Heart left ventricle (tissue), 16 donors: Measurements from ENCODE around the gene CRABP1. TPM values are rescaled to one million over a fixed set of nuclear protein-coding genes. Genes with fewer than 3 reads are reported as not detected.

Experiments used
- ATAC-seq, 4 donors: fragments of 200-7000 bp; cut with Tn5 transposase; one replicate each; pipeline ENCODE4 v1.9.1; 2020 to 2022; ENCODE audit warnings: moderate library complexity in 4 of 4, mild to moderate bottlenecking in 3 of 4, moderate number of reproducible peaks in 1 of 4
- DNase-seq, 5 donors: peaks; one replicate each; pipeline ENCODE4 v3.0.0-alpha.2; 2020
- H3K27ac ChIP-seq, 12 donors: fragments of 200-600 bp; sonication (generic) in 4 of 12; one replicate each; pipeline versions ENCODE4 v1.5.0 to v1.8.0; 2016 to 2022; ENCODE audit warnings: mild to moderate bottlenecking in 2 of 12
- H3K27me3 ChIP-seq, 9 donors: fragments of 200-600 bp; sonication (generic) in 2 of 9; one replicate each; pipeline versions ENCODE4 v1.5.1 to v1.8.0; 2016 to 2022; ENCODE audit warnings: mild to moderate bottlenecking in 3 of 9
- H3K36me3 ChIP-seq, 9 donors: fragments of 200-600 bp; sonication (generic) in 2 of 9; one replicate each; pipeline versions ENCODE4 v1.5.0 to v1.8.0; 2018 to 2022; ENCODE audit warnings: mild to moderate bottlenecking in 2 of 9
- H3K4me1 ChIP-seq, 12 donors: fragments of 200-600 bp; sonication (generic) in 4 of 12; one replicate each; pipeline versions ENCODE4 v1.5.0 to v1.8.0; 2016 to 2022; ENCODE audit warnings: mild to moderate bottlenecking in 3 of 12
- H3K4me3 ChIP-seq, 12 donors: fragments of 200-600 bp; sonication (generic) in 4 of 12; one replicate each; pipeline versions ENCODE4 v1.5.0 to v1.8.0; 2017 to 2022; ENCODE audit warnings: mild to moderate bottlenecking in 9 of 12, moderate library complexity in 4 of 12
- H3K9me3 ChIP-seq, 12 donors: fragments of 200-600 bp; sonication (generic) in 4 of 12; one replicate each; pipeline versions ENCODE4 v1.5.0 to v1.8.0; 2016 to 2022; ENCODE audit warnings: mild to moderate bottlenecking in 1 of 12
- CTCF ChIP-seq, 12 donors: fragments of 200-600 bp; sonication (generic) in 4 of 12; IDR thresholded peaks; one replicate each; pipeline versions ENCODE4 v1.5.0 to v1.8.0; 2018 to 2022; ENCODE audit warnings: antibody characterized with exemption in 12 of 12, mild to moderate bottlenecking in 5 of 12
- POLR2A ChIP-seq, 2 donors: fragments of 450-650 bp; IDR thresholded peaks; one replicate each; pipeline ENCODE4 v1.6.1; 2017; ENCODE audit warnings: antibody characterized with exemption in 2 of 2, mild to moderate bottlenecking in 2 of 2, moderate library complexity in 2 of 2
- WGBS, 4 donors: extraction: QIAGEN DNeasy Blood & Tissue Kit in 2 of 4; methylation state at CpG; one replicate each; pipeline versions ENCODE4 v1.1.5 to v1.1.7; 2013 to 2018; 5-methylcytosine and 5-hydroxymethylcytosine counted together
- intact Hi-C, 10 donors: fragments of 100-400 bp; cut with DNase I; formaldehyde crosslinking; loops; one replicate each; pipeline versions ENCODE4 v1.11.1 to v1.14.2; 2022
- polyA plus RNA-seq, 2 donors: library from polyadenylated mRNA; stranded (reverse); fragments of 200-250 nt; gene quantifications; one replicate each; pipeline ENCODE4 v1.2.3, GENCODE V29; 2013
- total RNA-seq, 9 donors: library from RNA; depleted of rRNA in 2 of 9; stranded (reverse); fragments of >200 nt in 2 of 9; fragmentation: NEBNext Ultra II Directional in 3 of 9; extraction: Animal tissue kit (Norgen Biotek cat#: 25700) in 3 of 9; gene quantifications; one replicate each; pipeline versions ENCODE4 v1.1.0 to v1.2.4, GENCODE V29; 2016 to 2023
- donor health status: ischemic (EF 13 %, LVEDD 7.1; RV severe dilation, severe dysfunction).
- donor health status: healthy with polysubstance abuse.
- donor health status: DM: no; HTN: yes; CAD: no.
- donor health status: DM: no; HTN: no; CAD: no.
- donor health status: ischemic (EF 25% LVEDD 6.9; RV normal size, moderate dysfunction).
- donor health status: ischemic (EF 25% LVEDD 5.7; RV mildly dilated, moderate dysfunction).
- donor health status: healthy.
- donor health status: DM: yes; HTN: yes; CAD: no.
- donor health status: ischemic (EF 35%, LVEDD 5.7; RV mildly dilated, moderate dysfunction).
- donor health status: nonischemic (EF 11% LVEDD 7.7; RV severe dilation, severe dysfunction).
- donor health status: DM: yes; HTN: yes; CAD: no.
- donor health status: PGD.
- donor health status: ischemic (EF 29% LVEDD 5.4; RV normal size, mild dysfunction).
- donor health status: nonischemic (EF 23%, LVEDD 6.1; RV moderate dilation, normal function).

The CRABP1 gene
- total and polyA plus RNA-seq, 11 donors: 0.46 TPM; not detected in 10

GRCh38 chr15:78368651-78369050, 28.5 kb downstream of the CRABP1 start:
- intact Hi-C loops: no loop called here

GRCh38 chr15:78369161-78369560, 29.0 kb downstream of the CRABP1 start:
- peak; percentile 91 to 96 (median 95) for ATAC-seq
- peak in 3 of 5 donors; percentile 29 to 67 (median 67) for DNase-seq
- TF ChIP-seq POLR2A (IDR thresholded peaks at IDR 0.05) (no peak), CTCF (IDR thresholded peaks at IDR 0.05) (no peak)

More at GRCh38 chr15:78368651-78369050, 28.5 kb downstream of the CRABP1 start:
- 11 to 43% (median 29%) methylated on average over 5 of the region's 5 CpGs for WGBS, 4 donors
- no peaks in the 10 kb centered on the region for H3K27me3 ChIP-seq
- no peak for ATAC-seq
- no peak for DNase-seq
- no peak overlapping the region for H3K4me3 ChIP-seq
- H3K27ac ChIP-seq: no peak overlapping the region
- H3K9me3 ChIP-seq: no peaks in the 10 kb centered on the region
- no peak for TF ChIP-seq POLR2A (IDR thresholded peaks at IDR 0.05)
- no peak for TF ChIP-seq CTCF (IDR thresholded peaks at IDR 0.05)
- peaks cover 0 to 10% (median 0%) of the 10 kb centered on the region in 12 donors for H3K4me1 ChIP-seq
- H3K36me3 ChIP-seq: no peaks in the 10 kb centered on the region

GRCh38 chr15:78370013-78370412, 29.9 kb downstream of the CRABP1 start:
- intact Hi-C loops: no loop called here
- H3K4me1 ChIP-seq: peaks cover 0 to 10% (median 0%) of the 10 kb centered on the region in 12 donors
- ATAC-seq (no peak), DNase-seq (no peak)
- no peaks in the 10 kb centered on the region for H3K9me3 ChIP-seq
- H3K4me3 ChIP-seq: no peak overlapping the region
- H3K27me3 ChIP-seq: no peaks in the 10 kb centered on the region
- TF ChIP-seq POLR2A (IDR thresholded peaks at IDR 0.05) (no peak), CTCF (IDR thresholded peaks at IDR 0.05) (no peak)
- H3K27ac ChIP-seq: peak overlapping the region in 2 of 12 donors; percentile 39 to 55
- 57 to 67% (median 66%) methylated on average over 6 of the region's 6 CpGs for WGBS, 4 donors
- no peaks in the 10 kb centered on the region for H3K36me3 ChIP-seq

More at GRCh38 chr15:78369161-78369560, 29.0 kb downstream of the CRABP1 start:
- Histone ChIP-seq H3K4me3 (no peak overlapping the region), H3K9me3 (no peaks in the 10 kb centered on the region), H3K4me1 (peaks cover 0 to 10% (median 0%) of the 10 kb centered on the region in 12 donors), H3K27me3 (no peaks in the 10 kb centered on the region), H3K27ac (peak overlapping the region in 6 of 12 donors; percentile 9 to 57 (median 42)), H3K36me3 (no peaks in the 10 kb centered on the region)
- 47 to 62% (median 51%) methylated on average over 3 of the region's 3 CpGs for WGBS, 4 donors
- intact Hi-C loops: no loop called here

- intact Hi-C loops: no loop called here
- Histone ChIP-seq H3K4me3 (no peak overlapping the region), H3K9me3 (no peaks in the 10 kb centered on the region), H3K36me3 (no peaks in the 10 kb centered on the region), H3K4me1 (peaks cover 0 to 6% (median 0%) of the 10 kb centered on the region in 12 donors), H3K27ac (no peak overlapping the region), H3K27me3 (no peaks in the 10 kb centered on the region)
- WGBS, 4 donors: 81 to 91% (median 86%) methylated on average over 5 of the region's 5 CpGs
- ATAC-seq: no peak
- TF ChIP-seq POLR2A (IDR thresholded peaks at IDR 0.05) (no peak), CTCF (IDR thresholded peaks at IDR 0.05) (no peak)
- DNase-seq: no peak
Observed at GRCh38 chr15:78372880-78373279, 32.7 kb downstream of the CRABP1 start.
